Ishikawa (cell line): ENCODE data around the gene MEI4.

ENCODE experiments used
- CEBPB ChIP-seq: IDR thresholded peaks from 2 replicates; pipeline ENCODE4 v1.6.1; 2012
- CREB1 ChIP-seq: IDR thresholded peaks from 2 replicates; pipeline ENCODE4 v1.6.1; 2012; ENCODE audit warnings: low read depth
- EGR1 ChIP-seq: IDR thresholded peaks from 2 replicates; pipeline ENCODE4 v1.6.1; 2012
- EP300 ChIP-seq: IDR thresholded peaks from 2 replicates; pipeline ENCODE4 v1.6.1; 2012; ENCODE audit warnings: borderline replicate concordance
- FOXM1 ChIP-seq: IDR thresholded peaks from 2 replicates; pipeline ENCODE4 v1.6.1; 2012; ENCODE audit warnings: low read depth, borderline replicate concordance
- NFIC ChIP-seq: IDR thresholded peaks from 2 replicates; pipeline ENCODE4 v1.6.1; 2012
- RAD21 ChIP-seq: IDR thresholded peaks from 2 replicates; pipeline ENCODE4 v1.6.1; 2012; ENCODE audit warnings: low read depth
- TAF1 ChIP-seq: IDR thresholded peaks from 2 replicates; pipeline ENCODE4 v1.6.1; 2012; ENCODE audit warnings: low read depth, mild to moderate bottlenecking
- TCF12 ChIP-seq: IDR thresholded peaks from 2 replicates; pipeline ENCODE4 v1.6.1; 2012; ENCODE audit warnings: low read depth
- TEAD4 ChIP-seq: IDR thresholded peaks from 2 replicates; pipeline ENCODE4 v1.6.1; 2012
- YY1 ChIP-seq: IDR thresholded peaks from 2 replicates; pipeline ENCODE4 v1.6.1; 2012; ENCODE audit warnings: low read depth
- ZBTB7A ChIP-seq: IDR thresholded peaks from 2 replicates; pipeline ENCODE4 v1.6.1; 2012; ENCODE audit warnings: low read depth
- TF ChIP-seq, protein P1 (sequence below): IDR thresholded peaks from 2 replicates; pipeline ENCODE4 v1.6.1; 2012
- TF ChIP-seq, protein P2 (sequence below): IDR thresholded peaks from 2 replicates; pipeline ENCODE4 v1.6.1; 2012; ENCODE audit warnings: low read depth, mild to moderate bottlenecking
- TF ChIP-seq, protein P3 (sequence below): IDR thresholded peaks from 2 replicates; pipeline ENCODE4 v1.6.1; 2012

MEI4 gene

DNA sequence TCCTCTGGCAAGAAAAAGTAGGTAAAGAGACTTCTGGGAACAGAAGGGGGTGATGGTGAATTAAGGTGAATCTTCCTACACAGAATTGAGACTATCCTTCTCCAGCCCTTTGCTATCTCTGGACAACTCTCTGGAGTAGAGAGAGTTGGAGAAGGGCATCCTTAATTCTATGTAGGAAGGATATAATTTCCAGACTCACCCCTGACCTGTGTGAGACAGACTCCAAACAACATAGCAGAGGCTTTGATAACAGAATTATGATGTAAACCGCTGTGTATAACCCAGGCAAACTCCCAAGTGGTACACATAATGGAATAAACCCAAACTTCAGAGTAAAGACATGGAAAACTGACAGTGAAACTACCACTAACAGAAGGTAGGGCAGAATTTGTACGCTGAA is 186.5 kb downstream of the MEI4 start:
- TF ChIP-seq ZBTB7A = no peak
- TF ChIP-seq RAD21 = no peak
- TF ChIP-seq EGR1 = no peak
- TF ChIP-seq FOXM1 = no peak

DNA sequence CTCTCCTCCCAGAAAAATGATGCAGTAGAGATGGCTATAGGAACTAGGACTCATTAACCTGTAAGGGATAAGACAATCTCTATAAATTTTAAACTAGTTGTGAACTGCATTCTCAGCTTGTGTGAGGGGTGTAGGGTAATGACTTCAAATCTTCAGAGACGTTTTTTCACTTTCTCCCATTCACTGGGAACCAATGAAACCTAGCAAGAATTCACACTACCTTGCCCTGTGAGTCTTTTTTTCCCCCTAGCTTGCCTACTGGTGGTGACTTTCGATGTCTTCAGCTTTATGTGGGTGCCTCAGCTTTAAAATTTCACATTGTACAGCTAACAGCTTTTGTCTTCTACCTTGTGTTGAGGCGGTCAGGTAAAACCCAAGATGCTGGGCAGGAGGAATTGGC is 192.0 kb downstream of the MEI4 start:
- TF ChIP-seq, protein P1, sequence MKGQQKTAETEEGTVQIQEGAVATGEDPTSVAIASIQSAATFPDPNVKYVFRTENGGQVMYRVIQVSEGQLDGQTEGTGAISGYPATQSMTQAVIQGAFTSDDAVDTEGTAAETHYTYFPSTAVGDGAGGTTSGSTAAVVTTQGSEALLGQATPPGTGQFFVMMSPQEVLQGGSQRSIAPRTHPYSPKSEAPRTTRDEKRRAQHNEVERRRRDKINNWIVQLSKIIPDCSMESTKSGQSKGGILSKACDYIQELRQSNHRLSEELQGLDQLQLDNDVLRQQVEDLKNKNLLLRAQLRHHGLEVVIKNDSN = no peak
- TF ChIP-seq, protein P2, sequence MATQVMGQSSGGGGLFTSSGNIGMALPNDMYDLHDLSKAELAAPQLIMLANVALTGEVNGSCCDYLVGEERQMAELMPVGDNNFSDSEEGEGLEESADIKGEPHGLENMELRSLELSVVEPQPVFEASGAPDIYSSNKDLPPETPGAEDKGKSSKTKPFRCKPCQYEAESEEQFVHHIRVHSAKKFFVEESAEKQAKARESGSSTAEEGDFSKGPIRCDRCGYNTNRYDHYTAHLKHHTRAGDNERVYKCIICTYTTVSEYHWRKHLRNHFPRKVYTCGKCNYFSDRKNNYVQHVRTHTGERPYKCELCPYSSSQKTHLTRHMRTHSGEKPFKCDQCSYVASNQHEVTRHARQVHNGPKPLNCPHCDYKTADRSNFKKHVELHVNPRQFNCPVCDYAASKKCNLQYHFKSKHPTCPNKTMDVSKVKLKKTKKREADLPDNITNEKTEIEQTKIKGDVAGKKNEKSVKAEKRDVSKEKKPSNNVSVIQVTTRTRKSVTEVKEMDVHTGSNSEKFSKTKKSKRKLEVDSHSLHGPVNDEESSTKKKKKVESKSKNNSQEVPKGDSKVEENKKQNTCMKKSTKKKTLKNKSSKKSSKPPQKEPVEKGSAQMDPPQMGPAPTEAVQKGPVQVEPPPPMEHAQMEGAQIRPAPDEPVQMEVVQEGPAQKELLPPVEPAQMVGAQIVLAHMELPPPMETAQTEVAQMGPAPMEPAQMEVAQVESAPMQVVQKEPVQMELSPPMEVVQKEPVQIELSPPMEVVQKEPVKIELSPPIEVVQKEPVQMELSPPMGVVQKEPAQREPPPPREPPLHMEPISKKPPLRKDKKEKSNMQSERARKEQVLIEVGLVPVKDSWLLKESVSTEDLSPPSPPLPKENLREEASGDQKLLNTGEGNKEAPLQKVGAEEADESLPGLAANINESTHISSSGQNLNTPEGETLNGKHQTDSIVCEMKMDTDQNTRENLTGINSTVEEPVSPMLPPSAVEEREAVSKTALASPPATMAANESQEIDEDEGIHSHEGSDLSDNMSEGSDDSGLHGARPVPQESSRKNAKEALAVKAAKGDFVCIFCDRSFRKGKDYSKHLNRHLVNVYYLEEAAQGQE = no peak
- no peak for TF ChIP-seq ZBTB7A
- no peak for TF ChIP-seq EP300
- TF ChIP-seq RAD21 = no peak
- no peak for TF ChIP-seq YY1
- TF ChIP-seq TEAD4 = no peak
- TF ChIP-seq, protein P3, sequence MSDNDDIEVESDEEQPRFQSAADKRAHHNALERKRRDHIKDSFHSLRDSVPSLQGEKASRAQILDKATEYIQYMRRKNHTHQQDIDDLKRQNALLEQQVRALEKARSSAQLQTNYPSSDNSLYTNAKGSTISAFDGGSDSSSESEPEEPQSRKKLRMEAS = no peak
- no peak for TF ChIP-seq EGR1

DNA sequence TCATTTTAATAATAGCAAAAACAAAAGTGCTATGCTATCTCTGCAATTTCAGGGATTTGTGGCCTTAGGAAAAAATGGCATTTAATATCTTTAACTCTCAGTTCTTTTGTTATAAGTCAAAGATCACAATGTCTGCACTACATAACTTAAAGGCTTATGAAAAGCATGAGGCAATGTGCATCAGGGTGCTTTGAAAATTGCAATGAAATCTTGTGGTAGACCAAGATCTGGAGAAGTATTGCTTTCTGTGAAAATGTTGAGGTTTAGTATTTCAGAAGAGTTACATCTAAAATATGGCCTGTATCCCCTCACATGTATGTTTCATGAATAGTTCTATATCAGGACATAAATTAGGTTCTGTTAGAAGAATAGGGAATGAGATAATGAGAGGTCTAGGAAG is 200.6 kb downstream of the MEI4 start:
- TF ChIP-seq EP300 = no peak
- no peak for TF ChIP-seq TCF12
- no peak for TF ChIP-seq FOXM1
- no peak for TF ChIP-seq TAF1
- TF ChIP-seq YY1 = no peak

DNA sequence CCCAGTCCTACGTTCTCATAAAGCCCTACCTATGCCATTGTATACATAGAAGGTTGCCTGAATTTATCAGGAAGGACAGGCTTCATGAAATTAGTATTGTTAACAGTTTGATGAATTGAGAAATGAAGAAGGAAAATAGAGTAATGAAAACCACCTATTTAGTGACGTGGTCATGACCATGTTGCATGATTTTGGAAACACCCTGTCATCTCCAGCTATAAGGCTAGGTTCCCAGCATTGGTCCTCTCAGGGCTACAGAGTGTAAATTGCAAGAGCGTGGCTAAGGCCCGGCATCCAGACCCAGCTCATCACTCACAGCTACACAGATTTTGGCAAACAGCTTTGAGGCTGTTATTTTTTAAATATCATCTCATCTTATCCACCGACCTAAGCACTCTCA is 203.6 kb downstream of the MEI4 start:
- TF ChIP-seq RAD21 (no peak), NFIC (no peak), ZBTB7A (no peak), CREB1 (no peak), TEAD4 (no peak)

DNA sequence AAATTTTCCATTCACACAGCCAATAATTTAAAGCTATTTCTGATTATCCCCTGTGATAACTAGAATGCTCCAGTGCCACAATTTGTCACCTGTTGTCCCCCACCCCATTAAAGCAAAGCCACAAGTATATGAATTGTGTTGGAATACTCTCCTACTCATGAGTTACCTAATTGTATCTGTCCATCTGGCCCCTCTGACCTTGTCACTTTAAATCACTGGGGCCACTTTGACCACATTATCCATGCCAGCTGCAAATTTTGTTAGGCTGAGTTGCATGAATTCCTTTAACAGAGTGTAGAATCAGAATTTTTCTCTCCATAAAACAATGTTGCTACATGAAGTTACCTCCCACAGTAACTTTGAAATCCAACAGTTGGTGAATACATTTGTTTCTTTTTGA is 204.6 kb downstream of the MEI4 start:
- TF ChIP-seq CEBPB (no peak), YY1 (no peak), TCF12 (no peak), RAD21 (no peak), NFIC (no peak), TEAD4 (no peak), FOXM1 (no peak), EGR1 (no peak), TAF1 (no peak), CREB1 (no peak), ZBTB7A (no peak), EP300 (no peak)
- TF ChIP-seq, protein P2 = no peak
- TF ChIP-seq, protein P1 = no peak
- TF ChIP-seq, protein P3 = no peak

DNA sequence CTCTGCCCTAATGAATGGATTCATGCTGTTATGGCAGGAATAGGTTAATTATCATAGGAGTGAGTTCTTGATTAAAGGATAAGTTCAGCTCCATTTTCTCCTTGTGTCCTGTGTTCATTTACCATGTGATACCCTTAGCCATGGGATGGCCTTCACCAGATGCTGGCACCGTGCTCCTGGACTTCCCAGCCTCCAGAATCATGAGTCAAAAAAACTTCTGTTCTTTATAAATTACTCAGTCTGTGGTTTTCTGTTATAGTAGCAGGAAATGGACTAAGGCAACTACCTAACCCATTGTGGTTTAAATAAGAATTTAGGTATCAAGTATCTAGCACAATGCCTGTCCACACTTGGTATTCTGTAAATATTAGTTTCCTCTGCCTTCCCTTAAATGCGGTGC is 223.5 kb downstream of the MEI4 start:
- TF ChIP-seq YY1 (no peak), CEBPB (no peak), CREB1 (no peak), EGR1 (no peak), TCF12 (no peak), EP300 (no peak), ZBTB7A (no peak), NFIC (no peak), TEAD4 (no peak), TAF1 (no peak)
- TF ChIP-seq, protein P2 = no peak
- TF ChIP-seq, protein P1 = no peak
